OCI-LY7 (cell line): ENCODE data around the gene SLC22A4. TPM values are rescaled to one million over a fixed set of nuclear protein-coding genes. Genes with fewer than 3 reads are reported as not detected.

Experiments used
- BruUV-seq: library from RNA; stranded (reverse); fragments of 400-500 nt; replicated peaks from 2 replicates; lab custom pipeline; 2021; lab: Mats Ljungman, UMichigan
- CTCF ChIA-PET: fragments of 300-600 bp; sonication (Branson Sonifier 250); formaldehyde crosslinking; loops from one replicate; lab custom pipeline; 2022; ENCODE audit warnings: antibody characterized with exemption; ENCODE audit not compliant: unreplicated experiment; lab: Charles Lee
- POLR2A ChIA-PET: fragments of 300-600 bp; sonication (Branson Sonifier 250); formaldehyde crosslinking; loops from one replicate; lab custom pipeline; 2022; ENCODE audit warnings: antibody characterized with exemption; lab: Charles Lee
- DNase-seq: peaks from one replicate; pipeline ENCODE4 v3.0.0-alpha.2; 2015; ENCODE audit warnings: low spot score
- H2AFZ ChIP-seq: fragments of 200-600 bp; sonication (generic), shearing (Covaris generic); 2 replicates; pipeline ENCODE4 v1.6.1; 2014; ENCODE audit warnings: mild to moderate bottlenecking, antibody characterized with exemption, low read length, moderate library complexity
- H3K27ac ChIP-seq: fragments of 200-600 bp; sonication (generic); 2 replicates; pipeline ENCODE4 v1.5.1; 2014; ENCODE audit warnings: mixed run types, low read depth, mild to moderate bottlenecking, moderate library complexity, low read length, inconsistent platforms; ENCODE audit not compliant: poor library complexity, severe bottlenecking
- H3K36me3 ChIP-seq: fragments of 200-600 bp; sonication (generic); 2 replicates; pipeline ENCODE4 v1.6.1; 2014; ENCODE audit warnings: mild to moderate bottlenecking, antibody characterized with exemption, low read length, moderate library complexity, mixed read lengths; ENCODE audit not compliant: insufficient read depth
- H3K4me1 ChIP-seq: fragments of 200-600 bp; sonication (generic); 2 replicates; pipeline ENCODE4 v1.5.1; 2014; ENCODE audit warnings: mild to moderate bottlenecking, low read length; ENCODE audit not compliant: insufficient read depth, poor library complexity, severe bottlenecking
- H3K4me2 ChIP-seq: fragments of 200-600 bp; sonication (generic); 2 replicates; pipeline ENCODE4 v1.6.1; 2014; ENCODE audit warnings: mild to moderate bottlenecking, low read length
- H3K4me3 ChIP-seq: fragments of 200-600 bp; sonication (generic); 2 replicates; pipeline ENCODE4 v1.5.1; 2014; ENCODE audit warnings: mild to moderate bottlenecking, low read depth, low read length; ENCODE audit not compliant: poor library complexity, severe bottlenecking
- H3K79me2 ChIP-seq: fragments of 200-600 bp; sonication (generic); 2 replicates; pipeline ENCODE4 v1.6.1; 2016; ENCODE audit warnings: low read depth, mild to moderate bottlenecking, low read length, moderate library complexity, mixed read lengths; ENCODE audit not compliant: insufficient read depth
- H3K9me2 ChIP-seq: fragments of 200-600 bp; sonication (generic); 2 replicates; pipeline ENCODE4 v1.6.1; 2016; ENCODE audit warnings: mild to moderate bottlenecking, low read length, mixed read lengths; ENCODE audit not compliant: insufficient read depth
- H3K9me3 ChIP-seq: fragments of 200-600 bp; sonication (generic); 2 replicates; pipeline ENCODE4 v1.6.1; 2014; ENCODE audit warnings: mild to moderate bottlenecking, mixed run types, low read length, mixed read lengths
- H4K20me1 ChIP-seq: fragments of 200-600 bp; sonication (generic); 2 replicates; pipeline ENCODE4 v1.6.1; 2014; ENCODE audit warnings: mild to moderate bottlenecking, antibody characterized with exemption, low read length, moderate library complexity, mixed read lengths; ENCODE audit not compliant: insufficient read depth
- EZH2phosphoT487 ChIP-seq: fragments of 200-600 bp; sonication (generic); IDR thresholded peaks from 2 replicates; pipeline ENCODE4 v1.6.1; 2018; ENCODE audit warnings: low read depth, borderline replicate concordance, mild to moderate bottlenecking, mixed run types, antibody characterized with exemption, low read length, moderate library complexity, mixed read lengths
- intact Hi-C: fragments of 100-400 bp; cut with micrococcal nuclease; formaldehyde crosslinking; loops from one replicate; pipeline ENCODE4 v1.10.0; 2022; ENCODE audit not compliant: unreplicated experiment
- total RNA-seq, 2 experiments: library from RNA; depleted of rRNA in 1 of 2; stranded (reverse); fragments of >200 nt in 1 of 2; shearing (Covaris generic) in 1 of 2; gene quantifications; 2 replicates each; pipeline ENCODE4 v1.2.3, GENCODE V29; 2014 to 2022
- TF ChIP-seq, protein P1 (sequence below): fragments of 200-600 bp; sonication (generic); conservative IDR thresholded peaks from 2 replicates; pipeline ENCODE4 v1.5.1; 2014; ENCODE audit warnings: mild to moderate bottlenecking, antibody characterized with exemption, low read length, moderate library complexity, mixed read lengths

SLC22A4 gene
- total RNA-seq, 2 experiments from 2014 or later: not detected

DNA sequence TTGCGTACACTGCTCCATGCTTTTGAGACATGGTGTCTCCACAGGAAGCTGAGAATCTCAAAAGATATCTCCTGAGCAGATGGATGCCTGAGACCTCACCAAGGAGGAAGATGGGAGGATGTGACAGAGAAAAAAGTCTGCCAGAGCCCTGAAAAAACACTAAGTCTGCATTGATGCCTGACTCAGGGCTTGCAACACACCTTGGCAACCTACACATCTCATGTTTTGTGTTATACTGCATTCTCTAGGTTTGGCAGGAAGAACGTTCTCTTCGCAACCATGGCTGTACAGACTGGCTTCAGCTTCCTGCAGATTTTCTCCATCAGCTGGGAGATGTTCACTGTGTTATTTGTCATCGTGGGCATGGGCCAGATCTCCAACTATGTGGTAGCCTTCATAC lies 19.2 kb downstream of the SLC22A4 start:
- H3K9me3 ChIP-seq: no peaks in the 10 kb centered on the region
- intact Hi-C loops: no loop called here
- H3K79me2 ChIP-seq: no peaks in the 10 kb centered on the region
- no peaks in the 10 kb centered on the region for H3K36me3 ChIP-seq
- POLR2A ChIA-PET: no interaction called here
- no peak overlapping the region for H3K4me2 ChIP-seq
- H3K4me3 ChIP-seq: no peak overlapping the region
- DNase-seq: no peak
- TF ChIP-seq, protein P1, sequence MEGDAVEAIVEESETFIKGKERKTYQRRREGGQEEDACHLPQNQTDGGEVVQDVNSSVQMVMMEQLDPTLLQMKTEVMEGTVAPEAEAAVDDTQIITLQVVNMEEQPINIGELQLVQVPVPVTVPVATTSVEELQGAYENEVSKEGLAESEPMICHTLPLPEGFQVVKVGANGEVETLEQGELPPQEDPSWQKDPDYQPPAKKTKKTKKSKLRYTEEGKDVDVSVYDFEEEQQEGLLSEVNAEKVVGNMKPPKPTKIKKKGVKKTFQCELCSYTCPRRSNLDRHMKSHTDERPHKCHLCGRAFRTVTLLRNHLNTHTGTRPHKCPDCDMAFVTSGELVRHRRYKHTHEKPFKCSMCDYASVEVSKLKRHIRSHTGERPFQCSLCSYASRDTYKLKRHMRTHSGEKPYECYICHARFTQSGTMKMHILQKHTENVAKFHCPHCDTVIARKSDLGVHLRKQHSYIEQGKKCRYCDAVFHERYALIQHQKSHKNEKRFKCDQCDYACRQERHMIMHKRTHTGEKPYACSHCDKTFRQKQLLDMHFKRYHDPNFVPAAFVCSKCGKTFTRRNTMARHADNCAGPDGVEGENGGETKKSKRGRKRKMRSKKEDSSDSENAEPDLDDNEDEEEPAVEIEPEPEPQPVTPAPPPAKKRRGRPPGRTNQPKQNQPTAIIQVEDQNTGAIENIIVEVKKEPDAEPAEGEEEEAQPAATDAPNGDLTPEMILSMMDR: no peak
- no peak for TF ChIP-seq EZH2phosphoT487
- BruUV-seq: no TSS peak
- no peaks in the 10 kb centered on the region for H4K20me1 ChIP-seq
- H3K9me2 ChIP-seq: no peaks in the 10 kb centered on the region
- H2AFZ ChIP-seq: no peak overlapping the region
- H3K27ac ChIP-seq: no peak overlapping the region
- CTCF ChIA-PET: no interaction called here
- no peaks in the 10 kb centered on the region for H3K4me1 ChIP-seq

DNA sequence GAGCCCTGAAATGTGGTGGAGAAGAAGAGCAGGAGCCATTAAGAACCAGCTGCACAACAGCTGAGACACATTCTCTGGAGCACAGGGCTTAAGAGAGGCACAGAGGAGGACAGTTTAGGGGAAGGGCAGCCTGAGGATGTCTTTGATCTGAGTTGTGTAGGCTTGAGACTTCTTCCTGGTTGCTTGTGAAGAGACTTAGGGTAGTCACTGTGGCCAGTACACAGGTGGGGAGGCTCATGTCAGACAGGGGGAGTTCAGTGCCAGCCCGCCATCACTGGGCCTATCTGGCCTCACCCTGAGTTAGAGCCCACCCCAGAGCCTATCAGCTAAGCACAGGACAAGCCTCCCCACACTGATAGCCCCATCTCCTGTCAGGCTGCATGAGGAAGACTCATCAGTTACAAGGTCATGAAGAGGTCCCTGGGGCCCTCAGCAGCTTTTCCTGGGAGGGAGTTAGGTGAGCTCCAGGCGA lies 19.8 kb downstream of the SLC22A4 start:
- H3K9me3 ChIP-seq: no peaks in the 10 kb centered on the region
- H3K27ac ChIP-seq: no peak overlapping the region
- no peak for DNase-seq
- ChIA-PET CTCF (no interaction called here), POLR2A (no interaction called here)
- H3K79me2 ChIP-seq: no peaks in the 10 kb centered on the region
- no peak overlapping the region for H3K4me2 ChIP-seq
- no peak for TF ChIP-seq EZH2phosphoT487
- TF ChIP-seq, protein P1: no peak
- no peaks in the 10 kb centered on the region for H3K4me1 ChIP-seq
- intact Hi-C loops: no loop called here
- no TSS peak for BruUV-seq
- no peaks in the 10 kb centered on the region for H3K36me3 ChIP-seq
- no peak overlapping the region for H3K4me3 ChIP-seq
- no peak overlapping the region for H2AFZ ChIP-seq
- H3K9me2 ChIP-seq: no peaks in the 10 kb centered on the region
- no peaks in the 10 kb centered on the region for H4K20me1 ChIP-seq

DNA sequence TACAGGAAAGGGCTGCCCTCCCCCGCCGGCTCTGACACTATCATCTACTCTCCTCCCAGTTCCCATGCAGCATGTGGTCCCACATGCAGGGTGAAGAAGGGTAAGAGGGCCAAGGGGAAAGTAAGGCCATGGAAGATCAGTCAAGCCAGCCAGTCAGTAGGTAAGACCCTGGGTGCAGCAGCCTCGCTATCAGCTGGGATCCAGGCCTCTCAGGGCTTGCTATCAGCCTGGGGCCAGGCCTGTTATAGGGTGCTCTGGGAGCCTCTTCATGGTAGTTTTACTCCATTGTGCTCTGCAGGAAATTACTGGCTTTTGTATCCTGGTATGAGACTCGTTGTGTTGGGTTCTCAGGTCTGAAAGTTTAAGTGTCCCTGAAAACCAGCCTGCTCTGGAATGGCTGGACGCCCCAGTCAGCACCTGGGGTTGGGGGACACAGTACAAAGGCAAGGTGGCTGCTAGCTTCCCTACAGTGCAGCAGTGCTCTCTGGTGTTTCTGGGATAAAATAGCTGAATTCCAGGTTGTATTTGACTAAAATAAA lies 21.4 kb downstream of the SLC22A4 start:
- DNase-seq: no peak
- H3K27ac ChIP-seq: no peak overlapping the region
- no peaks in the 10 kb centered on the region for H4K20me1 ChIP-seq
- no TSS peak for BruUV-seq
- no peak overlapping the region for H2AFZ ChIP-seq
- H3K9me2 ChIP-seq: no peaks in the 10 kb centered on the region
- ChIA-PET CTCF (no interaction called here), POLR2A (no interaction called here)
- H3K4me3 ChIP-seq: no peak overlapping the region
- intact Hi-C loops: no loop called here
- no peaks in the 10 kb centered on the region for H3K9me3 ChIP-seq
- no peak for TF ChIP-seq EZH2phosphoT487
- TF ChIP-seq, protein P1: no peak
- no peaks in the 10 kb centered on the region for H3K4me1 ChIP-seq
- no peaks in the 10 kb centered on the region for H3K36me3 ChIP-seq
- H3K4me2 ChIP-seq: no peak overlapping the region
- H3K79me2 ChIP-seq: no peaks in the 10 kb centered on the region
